ENCODE data around the gene ARFIP1.

DNA sequence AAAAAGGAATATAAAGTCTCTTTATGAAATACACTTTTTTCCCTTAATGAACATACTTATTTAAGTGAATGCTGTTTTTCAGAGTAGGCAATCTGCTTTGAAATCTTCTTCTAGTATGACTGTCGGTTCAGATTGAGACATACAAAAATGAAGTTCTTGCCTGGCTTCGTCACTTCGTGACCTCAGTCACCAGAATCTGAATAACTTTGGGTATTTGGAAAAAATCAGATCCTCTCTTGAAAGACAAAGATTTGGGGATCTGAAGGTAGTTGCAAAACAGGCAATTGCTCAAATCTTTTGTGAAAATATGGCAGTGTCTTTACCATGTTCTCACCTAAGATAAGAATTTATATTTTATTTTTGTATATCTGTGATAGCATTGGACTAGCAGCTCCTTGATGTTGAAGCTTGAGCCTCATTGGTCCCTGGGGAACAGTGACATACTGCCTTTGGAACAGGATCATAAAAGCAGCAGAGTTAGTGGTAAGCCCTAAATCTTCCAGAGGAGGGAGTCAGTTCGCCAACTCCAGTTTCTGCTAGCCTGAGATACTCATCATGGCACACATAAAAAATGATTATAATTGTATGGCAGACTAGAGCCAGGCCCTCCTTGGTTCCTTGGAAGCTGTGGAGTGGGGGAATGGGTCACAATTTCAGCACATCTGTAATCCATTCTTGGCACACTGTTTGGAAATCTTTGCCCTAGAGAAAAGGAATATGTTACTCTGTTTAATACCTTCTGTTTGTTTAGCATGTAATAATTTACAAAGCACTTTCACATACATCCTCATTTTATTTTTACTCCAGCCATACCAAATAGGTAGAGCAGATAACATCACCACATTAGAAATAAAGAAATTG, 5.0 kb downstream of the ARFIP1 start:
- TF ChIP-seq EP300 (IDR thresholded peaks at IDR 0.05; ENCODE audit: borderline replicate concordance) (no peak), YY1 (IDR thresholded peaks at IDR 0.05; ENCODE audit: low read depth) (no peak), RAD21 (IDR thresholded peaks at IDR 0.05; ENCODE audit: low read depth) (peak; percentile 4; the same call in 1 of the 2 replicates), CREB1 (IDR thresholded peaks at IDR 0.05; ENCODE audit: low read depth) (no peak), TAF1 (IDR thresholded peaks at IDR 0.05; ENCODE audit: low read depth) (no peak), TEAD4 (IDR thresholded peaks at IDR 0.05) (no peak), TCF12 (IDR thresholded peaks at IDR 0.05; ENCODE audit: low read depth) (no peak), CEBPB (IDR thresholded peaks at IDR 0.05) (no peak), USF1 (IDR thresholded peaks at IDR 0.05) (no peak)
- TF ChIP-seq, protein P1, sequence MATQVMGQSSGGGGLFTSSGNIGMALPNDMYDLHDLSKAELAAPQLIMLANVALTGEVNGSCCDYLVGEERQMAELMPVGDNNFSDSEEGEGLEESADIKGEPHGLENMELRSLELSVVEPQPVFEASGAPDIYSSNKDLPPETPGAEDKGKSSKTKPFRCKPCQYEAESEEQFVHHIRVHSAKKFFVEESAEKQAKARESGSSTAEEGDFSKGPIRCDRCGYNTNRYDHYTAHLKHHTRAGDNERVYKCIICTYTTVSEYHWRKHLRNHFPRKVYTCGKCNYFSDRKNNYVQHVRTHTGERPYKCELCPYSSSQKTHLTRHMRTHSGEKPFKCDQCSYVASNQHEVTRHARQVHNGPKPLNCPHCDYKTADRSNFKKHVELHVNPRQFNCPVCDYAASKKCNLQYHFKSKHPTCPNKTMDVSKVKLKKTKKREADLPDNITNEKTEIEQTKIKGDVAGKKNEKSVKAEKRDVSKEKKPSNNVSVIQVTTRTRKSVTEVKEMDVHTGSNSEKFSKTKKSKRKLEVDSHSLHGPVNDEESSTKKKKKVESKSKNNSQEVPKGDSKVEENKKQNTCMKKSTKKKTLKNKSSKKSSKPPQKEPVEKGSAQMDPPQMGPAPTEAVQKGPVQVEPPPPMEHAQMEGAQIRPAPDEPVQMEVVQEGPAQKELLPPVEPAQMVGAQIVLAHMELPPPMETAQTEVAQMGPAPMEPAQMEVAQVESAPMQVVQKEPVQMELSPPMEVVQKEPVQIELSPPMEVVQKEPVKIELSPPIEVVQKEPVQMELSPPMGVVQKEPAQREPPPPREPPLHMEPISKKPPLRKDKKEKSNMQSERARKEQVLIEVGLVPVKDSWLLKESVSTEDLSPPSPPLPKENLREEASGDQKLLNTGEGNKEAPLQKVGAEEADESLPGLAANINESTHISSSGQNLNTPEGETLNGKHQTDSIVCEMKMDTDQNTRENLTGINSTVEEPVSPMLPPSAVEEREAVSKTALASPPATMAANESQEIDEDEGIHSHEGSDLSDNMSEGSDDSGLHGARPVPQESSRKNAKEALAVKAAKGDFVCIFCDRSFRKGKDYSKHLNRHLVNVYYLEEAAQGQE (IDR thresholded peaks at IDR 0.05; ENCODE audit: low read depth): no peak
- TF ChIP-seq, protein P2, sequence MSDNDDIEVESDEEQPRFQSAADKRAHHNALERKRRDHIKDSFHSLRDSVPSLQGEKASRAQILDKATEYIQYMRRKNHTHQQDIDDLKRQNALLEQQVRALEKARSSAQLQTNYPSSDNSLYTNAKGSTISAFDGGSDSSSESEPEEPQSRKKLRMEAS (IDR thresholded peaks at IDR 0.05): no peak

Measured in Ishikawa (cell line).